ENCODE results near the gene GPR21.

The GPR21 gene

GRCh38 chr9:123062351-123063176 lies 29.1 kb downstream of the GPR21 start:
- H3K9me3 ChIP-seq = no peaks in the 10 kb centered on the region
- H3K4me1 ChIP-seq = no peaks in the 10 kb centered on the region
- no peak for TF ChIP-seq CTCF (IDR thresholded peaks at IDR 0.05; ENCODE audit: low read depth, low read length)
- no peaks in the 10 kb centered on the region for H3K27me3 ChIP-seq
- no peak overlapping the region for H3K4me3 ChIP-seq (ENCODE audit: low read depth, low read length)
- DNase-seq = no peak
- peaks cover 16% of the 10 kb centered on the region for H3K36me3 ChIP-seq

GRCh38 chr9:123063177-123063598 lies 29.7 kb downstream of the GPR21 start:
- H3K4me3 ChIP-seq (ENCODE audit: low read depth, low read length) = no peak overlapping the region
- DNase-seq = no peak

GRCh38 chr9:123063896-123064295 lies 30.4 kb downstream of the GPR21 start:
- TF ChIP-seq CTCF (IDR thresholded peaks at IDR 0.05; ENCODE audit: low read depth, low read length) = no peak
- H3K4me1 ChIP-seq = no peaks in the 10 kb centered on the region
- DNase-seq = no peak

More at GRCh38 chr9:123063177-123063598, 29.7 kb downstream of the GPR21 start:
- no peaks in the 10 kb centered on the region for H3K27me3 ChIP-seq
- no peaks in the 10 kb centered on the region for H3K4me1 ChIP-seq
- H3K9me3 ChIP-seq = no peaks in the 10 kb centered on the region
- no peak for TF ChIP-seq CTCF (IDR thresholded peaks at IDR 0.05; ENCODE audit: low read depth, low read length)
- peaks cover 16% of the 10 kb centered on the region for H3K36me3 ChIP-seq

GRCh38 chr9:123064716-123065115 lies 31.2 kb downstream of the GPR21 start:
- no peak overlapping the region for H3K4me3 ChIP-seq (ENCODE audit: low read depth, low read length)
- H3K27me3 ChIP-seq = no peaks in the 10 kb centered on the region
- no peaks in the 10 kb centered on the region for H3K9me3 ChIP-seq
- H3K4me1 ChIP-seq = no peaks in the 10 kb centered on the region
- TF ChIP-seq CTCF (IDR thresholded peaks at IDR 0.05; ENCODE audit: low read depth, low read length) = no peak
- DNase-seq = no peak
- H3K36me3 ChIP-seq = peaks cover 16% of the 10 kb centered on the region

More at GRCh38 chr9:123063896-123064295, 30.4 kb downstream of the GPR21 start:
- H3K4me3 ChIP-seq (ENCODE audit: low read depth, low read length) = no peak overlapping the region
- H3K36me3 ChIP-seq = peaks cover 16% of the 10 kb centered on the region
- no peaks in the 10 kb centered on the region for H3K9me3 ChIP-seq
- no peaks in the 10 kb centered on the region for H3K27me3 ChIP-seq

- no peaks in the 10 kb centered on the region for H3K27me3 ChIP-seq
- H3K4me3 ChIP-seq (ENCODE audit: low read depth, low read length) = no peak overlapping the region
These were observed 31.7 kb downstream of the GPR21 start for GRCh38 chr9:123065196-123065595.

More at GRCh38 chr9:123065196-123065595, 31.7 kb downstream of the GPR21 start:
- Histone ChIP-seq H3K36me3 (peaks cover 16% of the 10 kb centered on the region), H3K4me1 (no peaks in the 10 kb centered on the region), H3K9me3 (no peaks in the 10 kb centered on the region)
- TF ChIP-seq CTCF (IDR thresholded peaks at IDR 0.05; ENCODE audit: low read depth, low read length) = no peak
- DNase-seq = no peak

Data from BE2C (cell line).